Tongue (tissue), 2 donors: ENCODE measurements around the gene ANKS3. TPM values are rescaled to one million over a fixed set of nuclear protein-coding genes. Genes with fewer than 3 reads are reported as not detected.

Experiments used
- DNase-seq: peaks from one replicate; pipeline ENCODE4 v3.0.0-alpha.2; 2015
- total RNA-seq: library from RNA; depleted of rRNA; stranded (reverse); fragments of >200 nt; gene quantifications from one replicate; pipeline ENCODE4 v1.2.3, GENCODE V29; 2014

Gene ANKS3
- total RNA-seq, 1 donor from 2014 or later, result 20.7 TPM

GRCh38 chr16:4726616-4727015 lies 7.5 kb downstream of the ANKS3 start:
- DNase-seq, result no peak

- DNase-seq, result peak; percentile 43
Measured at GRCh38 chr16:4724661-4725270, 9.3 kb downstream of the ANKS3 start.

GRCh38 chr16:4723071-4723767 lies 10.9 kb downstream of the ANKS3 start:
- no peak for DNase-seq

GRCh38 chr16:4718466-4718865 lies 15.6 kb downstream of the ANKS3 start:
- no peak for DNase-seq

- DNase-seq, result no peak
Measured at GRCh38 chr16:4714996-4715395, 19.1 kb downstream of the ANKS3 start.

GRCh38 chr16:4713663-4714501 lies 20.2 kb downstream of the ANKS3 start:
- DNase-seq, result no peak

- no peak for DNase-seq
Measured at GRCh38 chr16:4709481-4709880, 24.6 kb downstream of the ANKS3 start.

- no peak for DNase-seq
Measured at GRCh38 chr16:4706871-4707270, 27.2 kb downstream of the ANKS3 start.

- no peak for DNase-seq
Measured at GRCh38 chr16:4704913-4705312, 29.2 kb downstream of the ANKS3 start.

- no peak for DNase-seq
Measured at GRCh38 chr16:4704491-4704890, 29.6 kb downstream of the ANKS3 start.

GRCh38 chr16:4703906-4704305 lies 30.2 kb downstream of the ANKS3 start:
- no peak for DNase-seq

GRCh38 chr16:4702466-4702808 lies 31.6 kb downstream of the ANKS3 start:
- DNase-seq, result no peak

GRCh38 chr16:4701791-4702465 lies 32.1 kb downstream of the ANKS3 start:
- DNase-seq, result no peak

- no peak for DNase-seq
Measured at GRCh38 chr16:4700997-4701743, 32.9 kb downstream of the ANKS3 start.

- DNase-seq, result no peak
Measured at GRCh38 chr16:4700380-4700996, 33.6 kb downstream of the ANKS3 start.

GRCh38 chr16:4699046-4699556 lies 35.0 kb downstream of the ANKS3 start:
- DNase-seq, result no peak

- no peak for DNase-seq
Measured at GRCh38 chr16:4698321-4699045, 35.6 kb downstream of the ANKS3 start.

GRCh38 chr16:4697848-4698291 lies 36.2 kb downstream of the ANKS3 start:
- no peak for DNase-seq

- DNase-seq, result no peak
Measured at GRCh38 chr16:4696905-4697847, 36.9 kb downstream of the ANKS3 start.
